GM23338 (cell line): Measurements from ENCODE around the gene SERPINB12. TPM values are rescaled to one million over a fixed set of nuclear protein-coding genes. Genes with fewer than 3 reads are reported as not detected.

Source experiments
- ATAC-seq: fragments of 200-7000 bp; cut with Tn5 transposase; 3 replicates; pipeline ENCODE4 v1.9.1; 2020
- DNase-seq: peaks from one replicate; pipeline ENCODE4 v3.0.0-alpha.2; 2015; ENCODE audit warnings: low spot score
- H2AFZ ChIP-seq: fragments of 200-600 bp; sonication (generic); 2 replicates; pipeline ENCODE4 v1.8.0; 2016; ENCODE audit warnings: antibody characterized with exemption, mild to moderate bottlenecking, moderate library complexity
- H3F3A ChIP-seq: fragments of 200-600 bp; sonication (generic); replicated peaks from 2 replicates; pipeline ENCODE4 v1.8.0; 2017; ENCODE audit warnings: antibody characterized with exemption, mixed run types, low read depth
- H3K27ac ChIP-seq: fragments of 200-600 bp; sonication (generic); 2 replicates; pipeline ENCODE4 v1.6.1; 2016; ENCODE audit warnings: low read depth
- H3K27me3 ChIP-seq: fragments of 200-600 bp; sonication (generic); 2 replicates; pipeline ENCODE4 v1.8.0; 2016; ENCODE audit warnings: mild to moderate bottlenecking, mixed run types, moderate library complexity; ENCODE audit not compliant: insufficient read depth
- H3K36me3 ChIP-seq: fragments of 200-600 bp; sonication (generic); 2 replicates; pipeline ENCODE4 v1.8.0; 2016; ENCODE audit warnings: mild to moderate bottlenecking; ENCODE audit not compliant: insufficient read depth
- H3K4me1 ChIP-seq: fragments of 200-600 bp; sonication (generic); 2 replicates; pipeline ENCODE4 v1.8.0; 2016; ENCODE audit warnings: mild to moderate bottlenecking, moderate library complexity; ENCODE audit not compliant: insufficient read depth
- H3K4me2 ChIP-seq: fragments of 200-600 bp; sonication (generic); 2 replicates; pipeline ENCODE4 v1.7.1; 2017; ENCODE audit warnings: mixed run types
- H3K4me3 ChIP-seq: fragments of 200-600 bp; sonication (generic); 2 replicates; pipeline ENCODE4 v1.6.1; 2016; ENCODE audit warnings: mixed run types
- H3K79me2 ChIP-seq: fragments of 200-600 bp; sonication (generic); replicated peaks from 2 replicates; pipeline ENCODE4 v1.8.0; 2017; ENCODE audit warnings: mild to moderate bottlenecking; ENCODE audit not compliant: insufficient read depth
- H3K9me2 ChIP-seq: fragments of 200-600 bp; sonication (generic); 2 replicates; pipeline ENCODE4 v1.8.0; 2017; ENCODE audit not compliant: insufficient read depth
- H4K20me1 ChIP-seq: fragments of 200-600 bp; sonication (generic); replicated peaks from 2 replicates; pipeline ENCODE4 v1.8.0; 2017; ENCODE audit warnings: mild to moderate bottlenecking; ENCODE audit not compliant: insufficient read depth
- H3K27ac Mint-ChIP-seq: 2 replicates; pipeline ENCODE4 v1.8.0; 2020; ENCODE audit warnings: inconsistent platforms, mild to moderate bottlenecking, moderate library complexity, mixed read lengths
- H3K27me3 Mint-ChIP-seq: 3 replicates; pipeline ENCODE4 v1.8.0; 2022; ENCODE audit warnings: low read depth, mild to moderate bottlenecking, moderate library complexity, mixed read lengths, inconsistent platforms; ENCODE audit not compliant: insufficient read depth, poor library complexity
- H3K36me3 Mint-ChIP-seq: 3 replicates; pipeline ENCODE4 v1.8.0; 2021; ENCODE audit warnings: low read depth, mild to moderate bottlenecking, inconsistent platforms, moderate library complexity, mixed read lengths
- H3K4me1 Mint-ChIP-seq: 3 replicates; pipeline ENCODE4 v1.8.0; 2020; ENCODE audit warnings: mild to moderate bottlenecking, inconsistent platforms, mixed read lengths
- H3K4me3 Mint-ChIP-seq: 3 replicates; pipeline ENCODE4 v1.8.0; 2021; ENCODE audit warnings: moderate library complexity, mild to moderate bottlenecking, inconsistent platforms, mixed read lengths
- H3K9me3 Mint-ChIP-seq: 3 replicates; pipeline ENCODE4 v1.8.0; 2020; ENCODE audit warnings: moderate library complexity, mild to moderate bottlenecking, inconsistent platforms, mixed read lengths
- CREB1 ChIP-seq: fragments of 250-450 bp; sonication (Bioruptor Pico); IDR thresholded peaks from 2 replicates; pipeline ENCODE4 v1.5.0; 2020; ENCODE audit warnings: low read depth, mild to moderate bottlenecking, moderate library complexity
- EZH2 ChIP-seq: fragments of 200-600 bp; sonication (generic); IDR thresholded peaks from one replicate; pipeline ENCODE4 v1.8.0; 2017; ENCODE audit warnings: antibody characterized with exemption, mild to moderate bottlenecking, low read depth; ENCODE audit not compliant: unreplicated experiment
- EZH2phosphoT487 ChIP-seq: fragments of 200-600 bp; sonication (generic); IDR thresholded peaks from one replicate; pipeline ENCODE4 v1.8.1; 2018; ENCODE audit warnings: antibody characterized with exemption; ENCODE audit not compliant: unreplicated experiment
- JUNB ChIP-seq: IDR thresholded peaks from one replicate; pipeline ENCODE4 v1.6.1; 2016; ENCODE audit warnings: antibody characterized with exemption; ENCODE audit not compliant: unreplicated experiment
- NANOG ChIP-seq: IDR thresholded peaks from 2 replicates; pipeline ENCODE4 v1.6.1; 2016; ENCODE audit warnings: antibody characterized with exemption, borderline replicate concordance
- POLR2AphosphoS5 ChIP-seq: IDR thresholded peaks from 2 replicates; pipeline ENCODE4 v1.6.1; 2016; ENCODE audit warnings: antibody characterized with exemption, low read depth
- STAT1 ChIP-seq: IDR thresholded peaks from one replicate; pipeline ENCODE4 v1.6.1; 2016; ENCODE audit warnings: antibody characterized with exemption; ENCODE audit not compliant: unreplicated experiment
- ZNF114 ChIP-seq: fragments of 250-450 bp; sonication (Bioruptor Pico); IDR thresholded peaks from 2 replicates; pipeline ENCODE4 v1.5.0; 2020; ENCODE audit warnings: mild to moderate bottlenecking, moderate library complexity
- ZNF331 ChIP-seq: fragments of 250-450 bp; sonication (Bioruptor Pico); IDR thresholded peaks from 2 replicates; pipeline ENCODE4 v1.5.0; 2020; ENCODE audit warnings: low read depth, mild to moderate bottlenecking, moderate library complexity
- polyA plus RNA-seq: library from polyadenylated mRNA; unstranded; fragments of >200 nt; fragmentation: Nextera tagmentation; extraction: Ambion mirVana; gene quantifications from 2 replicates; pipeline ENCODE4 v1.2.1, GENCODE V29; 2016
- total RNA-seq: library from RNA; depleted of rRNA; stranded (reverse); fragments of >200 nt; shearing (Covaris generic); gene quantifications from 2 replicates; pipeline ENCODE4 v1.2.3, GENCODE V29; 2014
- TF ChIP-seq, protein P1 (sequence below): IDR thresholded peaks from 2 replicates; pipeline ENCODE4 v1.6.1; 2016; ENCODE audit warnings: antibody characterized with exemption
- TF ChIP-seq, protein P2 (sequence below): IDR thresholded peaks from one replicate; pipeline ENCODE4 v1.6.1; 2018; ENCODE audit warnings: antibody characterized with exemption; ENCODE audit not compliant: unreplicated experiment
- TF ChIP-seq, protein P3 (sequence below): fragments of 250-450 bp; sonication (Bioruptor Pico); IDR thresholded peaks from 2 replicates; pipeline ENCODE4 v1.5.0; 2020; ENCODE audit warnings: mild to moderate bottlenecking, moderate library complexity
- TF ChIP-seq, protein P4 (sequence below), 2 experiments: fragments of 200-600 bp in 1 of 2; sonication (generic) in 1 of 2; conservative IDR thresholded peaks; 2 replicates each; pipeline versions ENCODE4 v1.5.1 to v1.6.1; 2016 to 2017; ENCODE audit warnings: antibody characterized with exemption in 2 of 2, low read depth in 2 of 2, mild to moderate bottlenecking in 2 of 2, moderate library complexity in 1 of 2

SERPINB12 gene
- total and polyA plus RNA-seq, 2 experiments from 2014 or later, result not detected

DNA sequence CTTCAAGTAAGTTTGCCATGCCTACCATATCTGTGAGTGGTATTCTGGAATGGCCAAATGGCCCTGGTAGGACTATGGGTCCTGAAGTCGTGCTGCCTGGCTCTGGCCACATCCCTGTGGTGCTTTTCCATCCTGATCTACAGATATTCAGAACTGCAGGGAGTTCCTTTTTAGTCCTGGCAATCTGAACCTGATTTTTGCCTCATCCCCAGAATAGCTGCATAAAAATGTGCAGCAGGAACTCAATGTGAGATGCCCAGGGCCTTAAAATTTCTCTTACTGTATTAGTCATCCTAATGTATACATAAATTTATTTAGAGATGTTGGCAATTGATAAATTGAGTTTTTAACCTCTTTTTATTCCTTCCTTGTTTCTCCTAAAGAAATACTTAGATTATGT is 50.3 kb downstream of the SERPINB12 start:
- H3K4me3 Mint-ChIP-seq, result no peak overlapping the region

More for the DNA sequence above, 50.3 kb downstream of the SERPINB12 start:
- TF ChIP-seq POLR2AphosphoS5 (no peak), ZNF331 (CRISPR knock-in tag) (no peak), CREB1 (CRISPR knock-in tag) (no peak), ZNF114 (CRISPR knock-in tag) (no peak), EZH2 (no peak), JUNB (no peak), EZH2phosphoT487 (no peak), NANOG (no peak), STAT1 (no peak)
- TF ChIP-seq, protein P1, sequence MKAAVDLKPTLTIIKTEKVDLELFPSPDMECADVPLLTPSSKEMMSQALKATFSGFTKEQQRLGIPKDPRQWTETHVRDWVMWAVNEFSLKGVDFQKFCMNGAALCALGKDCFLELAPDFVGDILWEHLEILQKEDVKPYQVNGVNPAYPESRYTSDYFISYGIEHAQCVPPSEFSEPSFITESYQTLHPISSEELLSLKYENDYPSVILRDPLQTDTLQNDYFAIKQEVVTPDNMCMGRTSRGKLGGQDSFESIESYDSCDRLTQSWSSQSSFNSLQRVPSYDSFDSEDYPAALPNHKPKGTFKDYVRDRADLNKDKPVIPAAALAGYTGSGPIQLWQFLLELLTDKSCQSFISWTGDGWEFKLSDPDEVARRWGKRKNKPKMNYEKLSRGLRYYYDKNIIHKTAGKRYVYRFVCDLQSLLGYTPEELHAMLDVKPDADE, result no peak
- TF ChIP-seq, protein P2, sequence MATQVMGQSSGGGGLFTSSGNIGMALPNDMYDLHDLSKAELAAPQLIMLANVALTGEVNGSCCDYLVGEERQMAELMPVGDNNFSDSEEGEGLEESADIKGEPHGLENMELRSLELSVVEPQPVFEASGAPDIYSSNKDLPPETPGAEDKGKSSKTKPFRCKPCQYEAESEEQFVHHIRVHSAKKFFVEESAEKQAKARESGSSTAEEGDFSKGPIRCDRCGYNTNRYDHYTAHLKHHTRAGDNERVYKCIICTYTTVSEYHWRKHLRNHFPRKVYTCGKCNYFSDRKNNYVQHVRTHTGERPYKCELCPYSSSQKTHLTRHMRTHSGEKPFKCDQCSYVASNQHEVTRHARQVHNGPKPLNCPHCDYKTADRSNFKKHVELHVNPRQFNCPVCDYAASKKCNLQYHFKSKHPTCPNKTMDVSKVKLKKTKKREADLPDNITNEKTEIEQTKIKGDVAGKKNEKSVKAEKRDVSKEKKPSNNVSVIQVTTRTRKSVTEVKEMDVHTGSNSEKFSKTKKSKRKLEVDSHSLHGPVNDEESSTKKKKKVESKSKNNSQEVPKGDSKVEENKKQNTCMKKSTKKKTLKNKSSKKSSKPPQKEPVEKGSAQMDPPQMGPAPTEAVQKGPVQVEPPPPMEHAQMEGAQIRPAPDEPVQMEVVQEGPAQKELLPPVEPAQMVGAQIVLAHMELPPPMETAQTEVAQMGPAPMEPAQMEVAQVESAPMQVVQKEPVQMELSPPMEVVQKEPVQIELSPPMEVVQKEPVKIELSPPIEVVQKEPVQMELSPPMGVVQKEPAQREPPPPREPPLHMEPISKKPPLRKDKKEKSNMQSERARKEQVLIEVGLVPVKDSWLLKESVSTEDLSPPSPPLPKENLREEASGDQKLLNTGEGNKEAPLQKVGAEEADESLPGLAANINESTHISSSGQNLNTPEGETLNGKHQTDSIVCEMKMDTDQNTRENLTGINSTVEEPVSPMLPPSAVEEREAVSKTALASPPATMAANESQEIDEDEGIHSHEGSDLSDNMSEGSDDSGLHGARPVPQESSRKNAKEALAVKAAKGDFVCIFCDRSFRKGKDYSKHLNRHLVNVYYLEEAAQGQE, result no peak
- TF ChIP-seq, protein P3, sequence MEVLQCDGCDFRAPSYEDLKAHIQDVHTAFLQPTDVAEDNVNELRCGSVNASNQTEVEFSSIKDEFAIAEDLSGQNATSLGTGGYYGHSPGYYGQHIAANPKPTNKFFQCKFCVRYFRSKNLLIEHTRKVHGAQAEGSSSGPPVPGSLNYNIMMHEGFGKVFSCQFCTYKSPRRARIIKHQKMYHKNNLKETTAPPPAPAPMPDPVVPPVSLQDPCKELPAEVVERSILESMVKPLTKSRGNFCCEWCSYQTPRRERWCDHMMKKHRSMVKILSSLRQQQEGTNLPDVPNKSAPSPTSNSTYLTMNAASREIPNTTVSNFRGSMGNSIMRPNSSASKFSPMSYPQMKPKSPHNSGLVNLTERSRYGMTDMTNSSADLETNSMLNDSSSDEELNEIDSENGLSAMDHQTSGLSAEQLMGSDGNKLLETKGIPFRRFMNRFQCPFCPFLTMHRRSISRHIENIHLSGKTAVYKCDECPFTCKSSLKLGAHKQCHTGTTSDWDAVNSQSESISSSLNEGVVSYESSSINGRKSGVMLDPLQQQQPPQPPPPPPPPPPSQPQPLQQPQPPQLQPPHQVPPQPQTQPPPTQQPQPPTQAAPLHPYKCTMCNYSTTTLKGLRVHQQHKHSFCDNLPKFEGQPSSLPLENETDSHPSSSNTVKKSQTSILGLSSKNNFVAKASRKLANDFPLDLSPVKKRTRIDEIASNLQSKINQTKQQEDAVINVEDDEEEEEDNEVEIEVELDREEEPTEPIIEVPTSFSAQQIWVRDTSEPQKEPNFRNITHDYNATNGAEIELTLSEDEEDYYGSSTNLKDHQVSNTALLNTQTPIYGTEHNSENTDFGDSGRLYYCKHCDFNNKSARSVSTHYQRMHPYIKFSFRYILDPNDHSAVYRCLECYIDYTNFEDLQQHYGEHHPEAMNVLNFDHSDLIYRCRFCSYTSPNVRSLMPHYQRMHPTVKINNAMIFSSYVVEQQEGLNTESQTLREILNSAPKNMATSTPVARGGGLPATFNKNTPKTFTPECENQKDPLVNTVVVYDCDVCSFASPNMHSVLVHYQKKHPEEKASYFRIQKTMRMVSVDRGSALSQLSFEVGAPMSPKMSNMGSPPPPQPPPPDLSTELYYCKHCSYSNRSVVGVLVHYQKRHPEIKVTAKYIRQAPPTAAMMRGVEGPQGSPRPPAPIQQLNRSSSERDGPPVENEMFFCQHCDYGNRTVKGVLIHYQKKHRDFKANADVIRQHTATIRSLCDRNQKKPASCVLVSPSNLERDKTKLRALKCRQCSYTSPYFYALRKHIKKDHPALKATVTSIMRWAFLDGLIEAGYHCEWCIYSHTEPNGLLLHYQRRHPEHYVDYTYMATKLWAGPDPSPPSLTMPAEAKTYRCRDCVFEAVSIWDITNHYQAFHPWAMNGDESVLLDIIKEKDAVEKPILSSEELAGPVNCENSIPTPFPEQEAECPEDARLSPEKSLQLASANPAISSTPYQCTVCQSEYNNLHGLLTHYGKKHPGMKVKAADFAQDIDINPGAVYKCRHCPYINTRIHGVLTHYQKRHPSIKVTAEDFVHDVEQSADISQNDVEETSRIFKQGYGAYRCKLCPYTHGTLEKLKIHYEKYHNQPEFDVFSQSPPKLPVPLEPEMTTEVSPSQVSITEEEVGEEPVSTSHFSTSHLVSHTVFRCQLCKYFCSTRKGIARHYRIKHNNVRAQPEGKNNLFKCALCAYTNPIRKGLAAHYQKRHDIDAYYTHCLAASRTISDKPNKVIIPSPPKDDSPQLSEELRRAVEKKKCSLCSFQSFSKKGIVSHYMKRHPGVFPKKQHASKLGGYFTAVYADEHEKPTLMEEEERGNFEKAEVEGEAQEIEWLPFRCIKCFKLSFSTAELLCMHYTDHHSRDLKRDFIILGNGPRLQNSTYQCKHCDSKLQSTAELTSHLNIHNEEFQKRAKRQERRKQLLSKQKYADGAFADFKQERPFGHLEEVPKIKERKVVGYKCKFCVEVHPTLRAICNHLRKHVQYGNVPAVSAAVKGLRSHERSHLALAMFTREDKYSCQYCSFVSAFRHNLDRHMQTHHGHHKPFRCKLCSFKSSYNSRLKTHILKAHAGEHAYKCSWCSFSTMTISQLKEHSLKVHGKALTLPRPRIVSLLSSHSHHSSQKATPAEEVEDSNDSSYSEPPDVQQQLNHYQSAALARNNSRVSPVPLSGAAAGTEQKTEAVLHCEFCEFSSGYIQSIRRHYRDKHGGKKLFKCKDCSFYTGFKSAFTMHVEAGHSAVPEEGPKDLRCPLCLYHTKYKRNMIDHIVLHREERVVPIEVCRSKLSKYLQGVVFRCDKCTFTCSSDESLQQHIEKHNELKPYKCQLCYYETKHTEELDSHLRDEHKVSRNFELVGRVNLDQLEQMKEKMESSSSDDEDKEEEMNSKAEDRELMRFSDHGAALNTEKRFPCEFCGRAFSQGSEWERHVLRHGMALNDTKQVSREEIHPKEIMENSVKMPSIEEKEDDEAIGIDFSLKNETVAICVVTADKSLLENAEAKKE (CRISPR knock-in tag), result no peak
- TF ChIP-seq, protein P4, sequence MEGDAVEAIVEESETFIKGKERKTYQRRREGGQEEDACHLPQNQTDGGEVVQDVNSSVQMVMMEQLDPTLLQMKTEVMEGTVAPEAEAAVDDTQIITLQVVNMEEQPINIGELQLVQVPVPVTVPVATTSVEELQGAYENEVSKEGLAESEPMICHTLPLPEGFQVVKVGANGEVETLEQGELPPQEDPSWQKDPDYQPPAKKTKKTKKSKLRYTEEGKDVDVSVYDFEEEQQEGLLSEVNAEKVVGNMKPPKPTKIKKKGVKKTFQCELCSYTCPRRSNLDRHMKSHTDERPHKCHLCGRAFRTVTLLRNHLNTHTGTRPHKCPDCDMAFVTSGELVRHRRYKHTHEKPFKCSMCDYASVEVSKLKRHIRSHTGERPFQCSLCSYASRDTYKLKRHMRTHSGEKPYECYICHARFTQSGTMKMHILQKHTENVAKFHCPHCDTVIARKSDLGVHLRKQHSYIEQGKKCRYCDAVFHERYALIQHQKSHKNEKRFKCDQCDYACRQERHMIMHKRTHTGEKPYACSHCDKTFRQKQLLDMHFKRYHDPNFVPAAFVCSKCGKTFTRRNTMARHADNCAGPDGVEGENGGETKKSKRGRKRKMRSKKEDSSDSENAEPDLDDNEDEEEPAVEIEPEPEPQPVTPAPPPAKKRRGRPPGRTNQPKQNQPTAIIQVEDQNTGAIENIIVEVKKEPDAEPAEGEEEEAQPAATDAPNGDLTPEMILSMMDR (conservative IDR thresholded peaks at IDR 0.05; ENCODE audit: low read depth in 2 of 2), result no peak
- Mint-ChIP-seq H3K9me3 (no peaks in the 10 kb centered on the region), H3K27ac (no peak overlapping the region), H3K4me1 (no peaks in the 10 kb centered on the region), H3K36me3 (no peaks in the 10 kb centered on the region), H3K27me3 (peaks cover 5% of the 10 kb centered on the region)
- no peaks in the 10 kb centered on the region for H3F3A ChIP-seq
- no peaks in the 10 kb centered on the region for H3K4me1 ChIP-seq
- no peaks in the 10 kb centered on the region; the same call in 1 of the 2 replicates for H3K9me2 ChIP-seq
- no peaks in the 10 kb centered on the region for H4K20me1 ChIP-seq
- H3K4me2 ChIP-seq, result no peak overlapping the region
- H3K36me3 ChIP-seq, result no peaks in the 10 kb centered on the region
- H3K79me2 ChIP-seq, result no peaks in the 10 kb centered on the region
- ATAC-seq, result no peak
- no peak overlapping the region for H2AFZ ChIP-seq
- H3K27me3 ChIP-seq, result no peaks in the 10 kb centered on the region
- no peak overlapping the region for H3K4me3 ChIP-seq
- H3K27ac ChIP-seq, result no peak overlapping the region
- DNase-seq, result no peak
